GM13977 (cell line): Measurements from ENCODE around the gene SLC35C1.

ENCODE experiments used
- DNase-seq: peaks from one replicate; pipeline ENCODE4 v3.0.0; 2012; ENCODE audit warnings: low spot score
- CTCF ChIP-seq: IDR thresholded peaks from 2 replicates; pipeline ENCODE4 v1.5.1; 2012; ENCODE audit warnings: mild to moderate bottlenecking, control low read depth; ENCODE audit not compliant: insufficient read depth; ENCODE audit errors: extremely low read depth, missing control alignments
- in situ Hi-C: fragments of 300-500 bp; cut with MboI; formaldehyde crosslinking; loops from one replicate; pipeline ENCODE4 v1.12.0; 2022; ENCODE audit warnings: low sequenced_read_pairs, low pct_unique_long_range_greater_than_20kb, mixed read lengths, inconsistent platforms; ENCODE audit not compliant: unreplicated experiment

Gene SLC35C1

GRCh38 chr11:45850446-45850845, 45.5 kb downstream of the SLC35C1 start:
- in situ Hi-C loops, result no loop called here
- no peak for DNase-seq
- TF ChIP-seq CTCF, result no peak

DNA sequence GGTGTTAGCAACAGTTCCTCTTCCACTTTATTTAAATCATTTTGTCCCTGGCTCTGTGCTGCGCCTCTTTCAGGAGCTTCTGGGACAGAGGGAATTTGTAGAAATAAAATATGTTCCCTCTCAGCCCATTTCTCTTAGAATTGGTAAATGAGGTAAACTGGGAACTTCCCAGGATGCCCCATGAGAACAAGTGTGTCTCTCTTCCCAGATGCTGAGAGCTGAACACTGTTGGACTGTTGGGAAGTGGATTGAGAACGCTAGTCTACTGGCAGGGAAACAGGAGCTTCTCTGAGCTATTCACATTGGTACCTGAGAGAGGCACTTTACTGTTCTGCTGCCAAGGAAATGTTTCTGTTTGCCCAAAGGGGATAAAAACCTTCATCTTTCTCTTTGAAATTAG, 46.3 kb downstream of the SLC35C1 start:
- TF ChIP-seq CTCF, result no peak
- in situ Hi-C loops, result no loop called here
- no peak for DNase-seq

- peak; percentile 3 for TF ChIP-seq CTCF
- DNase-seq, result no peak
- in situ Hi-C loops, result no loop called here
Observed at GRCh38 chr11:45852018-45852711, 47.2 kb downstream of the SLC35C1 start.

GRCh38 chr11:45852712-45853101, 47.8 kb downstream of the SLC35C1 start:
- TF ChIP-seq CTCF, result peak; percentile 51
- in situ Hi-C loops, result no loop called here
- DNase-seq, result peak; percentile 70

- TF ChIP-seq CTCF, result no peak
- no peak for DNase-seq
- in situ Hi-C loops, result no loop called here
Observed at GRCh38 chr11:45853332-45854219, 48.6 kb downstream of the SLC35C1 start.

DNA sequence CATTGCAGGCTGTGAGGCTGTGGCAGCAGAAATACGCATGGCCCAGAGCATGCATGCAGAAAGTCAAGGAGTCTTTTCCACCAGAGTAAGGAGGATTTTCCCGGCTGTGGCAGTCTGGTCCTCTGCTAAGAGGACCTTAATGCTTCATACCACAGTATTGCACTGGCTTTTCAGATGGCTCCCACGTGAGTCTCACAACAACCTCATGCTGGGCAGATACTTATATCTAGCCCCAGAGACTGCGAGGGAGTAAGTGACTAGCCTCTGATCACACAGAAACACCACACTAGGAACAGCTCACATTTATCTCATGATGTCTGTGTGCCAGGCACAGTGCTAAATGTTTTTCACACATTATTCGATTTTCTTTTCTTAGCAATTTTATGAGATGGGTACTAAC, 50.4 kb downstream of the SLC35C1 start:
- no peak for DNase-seq
- TF ChIP-seq CTCF, result no peak
- in situ Hi-C loops, result no loop called here
